ENCODE measurements around the gene DHX16. TPM values are rescaled to one million over a fixed set of nuclear protein-coding genes. Genes with fewer than 3 reads are reported as not detected.

Gene DHX16
- total and polyA plus RNA-seq, 4 donors, result 23.4 to 31.7 (median 30.0) TPM

- ATAC-seq (ENCODE audit: insufficient read depth, low FRiP score), result no peak
- Histone ChIP-seq H3K9ac (ENCODE audit: insufficient read depth in 1 of 2, low read length in 2 of 2) (peak overlapping the region in 1 of 2 donors; percentile 7), H3K27ac (ENCODE audit: low read depth in 1 of 2, low read length in 1 of 2) (peak overlapping the region; percentile 80 to 91), H3K27me3 (ENCODE audit: control insufficient read depth in 3 of 3, insufficient read depth in 3 of 3, low read length in 2 of 3) (no peaks in the 10 kb centered on the region), H3K36me3 (ENCODE audit: control insufficient read depth in 4 of 4, insufficient read depth in 4 of 4, low read length in 4 of 4) (peaks cover 5 to 22% (median 16%) of the 10 kb centered on the region in 4 donors), H3K4me3 (peak overlapping the region; percentile 66), H3K4me1 (ENCODE audit: control insufficient read depth in 5 of 5, insufficient read depth in 5 of 5, low read length in 5 of 5) (peaks cover 0 to 46% (median 9%) of the 10 kb centered on the region in 5 donors), H3K9me3 (ENCODE audit: control insufficient read depth in 4 of 4, insufficient read depth in 3 of 4, low read length in 3 of 4) (no peaks in the 10 kb centered on the region)
- DNase-seq, result no peak
- WGBS, 2 donors, result 29 to 41% methylated on average over 4 of the region's 4 CpGs
- TF ChIP-seq CTCF (IDR thresholded peaks at IDR 0.05; ENCODE audit: control extremely low read depth, extremely low read depth), result no peak
Observed at GRCh38 chr6:30681766-30682142, 8.9 kb upstream of the DHX16 start.

GRCh38 chr6:30679765-30680535 lies 7.1 kb upstream of the DHX16 start:
- H3K9me3 ChIP-seq (ENCODE audit: control insufficient read depth in 4 of 4, insufficient read depth in 3 of 4, low read length in 3 of 4), result no peaks in the 10 kb centered on the region
- no peak for ATAC-seq (ENCODE audit: insufficient read depth, low FRiP score)

GRCh38 chr6:30678964-30679726 lies 6.3 kb upstream of the DHX16 start:
- WGBS, 2 donors, result 12 to 13% methylated on average over 30 to 31 of the region's 31 CpGs
- ATAC-seq (ENCODE audit: insufficient read depth, low FRiP score) (peak; percentile 72), DNase-seq (peak; percentile 76 to 86 (median 80))
- TF ChIP-seq CTCF (IDR thresholded peaks at IDR 0.05; ENCODE audit: control extremely low read depth, extremely low read depth), result peak; percentile 99
- peaks cover 0 to 27% (median 5%) of the 10 kb centered on the region in 5 donors for H3K4me1 ChIP-seq (ENCODE audit: control insufficient read depth in 5 of 5, insufficient read depth in 5 of 5, low read length in 5 of 5)
- H3K36me3 ChIP-seq (ENCODE audit: control insufficient read depth in 4 of 4, insufficient read depth in 4 of 4, low read length in 4 of 4), result peaks cover 13 to 24% (median 15%) of the 10 kb centered on the region in 4 donors
- no peaks in the 10 kb centered on the region for H3K27me3 ChIP-seq (ENCODE audit: control insufficient read depth in 3 of 3, insufficient read depth in 3 of 3, low read length in 2 of 3)
- H3K4me3 ChIP-seq, result peak overlapping the region; percentile 10
- no peak overlapping the region for H3K27ac ChIP-seq (ENCODE audit: low read depth in 1 of 2, low read length in 1 of 2)
- H3K9ac ChIP-seq (ENCODE audit: insufficient read depth in 1 of 2, low read length in 2 of 2), result no peak overlapping the region
- no peaks in the 10 kb centered on the region for H3K9me3 ChIP-seq (ENCODE audit: control insufficient read depth in 4 of 4, insufficient read depth in 3 of 4, low read length in 3 of 4)

More at GRCh38 chr6:30679765-30680535, 7.1 kb upstream of the DHX16 start:
- peak overlapping the region in 1 of 2 donors; percentile 55 for H3K27ac ChIP-seq (ENCODE audit: low read depth in 1 of 2, low read length in 1 of 2)
- WGBS, 2 donors, result 71 to 79% methylated on average over 7 of the region's 7 CpGs
- H3K27me3 ChIP-seq (ENCODE audit: control insufficient read depth in 3 of 3, insufficient read depth in 3 of 3, low read length in 2 of 3), result no peaks in the 10 kb centered on the region
- no peak for TF ChIP-seq CTCF (IDR thresholded peaks at IDR 0.05; ENCODE audit: control extremely low read depth, extremely low read depth)
- peaks cover 13 to 26% (median 16%) of the 10 kb centered on the region in 4 donors for H3K36me3 ChIP-seq (ENCODE audit: control insufficient read depth in 4 of 4, insufficient read depth in 4 of 4, low read length in 4 of 4)
- no peak for DNase-seq
- no peak overlapping the region for H3K9ac ChIP-seq (ENCODE audit: insufficient read depth in 1 of 2, low read length in 2 of 2)
- H3K4me1 ChIP-seq (ENCODE audit: control insufficient read depth in 5 of 5, insufficient read depth in 5 of 5, low read length in 5 of 5), result peaks cover 0 to 33% (median 5%) of the 10 kb centered on the region in 5 donors
- peak overlapping the region; percentile 18 for H3K4me3 ChIP-seq

Data from lung (tissue), 12 donors.